Ovary (tissue), 9 donors: ENCODE measurements around the gene EPC2. TPM values are rescaled to one million over a fixed set of nuclear protein-coding genes. Genes with fewer than 3 reads are reported as not detected.
A peak's percentile ranks its signal among the peaks of the same experiment; 100 is the strongest.

Experiments used
- DNase-seq, 5 donors: peaks; one replicate each; pipeline ENCODE4 v3.0.0-alpha.2; 2019 to 2020
- H3K27ac ChIP-seq, 2 donors: fragments of 200-600 bp; one replicate each; pipeline versions ENCODE4 v1.5.1 to v1.8.0; 2019 to 2022
- H3K27me3 ChIP-seq: fragments of 200-600 bp; one replicate; pipeline ENCODE4 v1.8.0; 2022
- H3K36me3 ChIP-seq: fragments of 200-600 bp; sonication (generic); one replicate; pipeline ENCODE4 v1.5.1; 2019
- H3K4me1 ChIP-seq: one replicate; pipeline ENCODE4 v1.8.1; 2013; ENCODE audit warnings: mild to moderate bottlenecking, moderate library complexity; ENCODE audit not compliant: insufficient read depth
- H3K4me3 ChIP-seq: fragments of 200-600 bp; sonication (generic); one replicate; pipeline ENCODE4 v1.5.1; 2017
- H3K9me3 ChIP-seq, 2 donors: fragments of 200-600 bp in 1 of 2; sonication (generic) in 1 of 2; one replicate each; pipeline versions ENCODE4 v1.5.1 to v1.8.1; 2013 to 2019; ENCODE audit warnings: mild to moderate bottlenecking in 1 of 2, moderate library complexity in 1 of 2
- EP300 ChIP-seq: sonication (generic); formaldehyde crosslinking; IDR thresholded peaks from one replicate; pipeline ENCODE4 v1.6.1; 2017; ENCODE audit warnings: antibody characterized with exemption
- POLR2A ChIP-seq: fragments of 450-650 bp; IDR thresholded peaks from one replicate; pipeline ENCODE4 v1.6.1; 2017; ENCODE audit warnings: antibody characterized with exemption, mild to moderate bottlenecking, moderate library complexity
- WGBS, 3 donors: extraction: QIAGEN DNeasy Blood & Tissue Kit in 1 of 3; methylation state at CpG; one replicate each; pipeline versions ENCODE4 v1.1.5 to v1.1.7; 2013 to 2017; 5-methylcytosine and 5-hydroxymethylcytosine counted together
- intact Hi-C, 4 donors: fragments of 100-400 bp; cut with DNase I; formaldehyde crosslinking; loops; one replicate each; pipeline versions ENCODE4 v1.11.0 to v1.15.1; 2022 to 2023
- polyA plus RNA-seq, 2 donors: library from polyadenylated mRNA; stranded (reverse); fragments of 200-250 nt in 1 of 2; fragments of 350-450 nt in 1 of 2; fragmentation: Illumina TruSeq in 1 of 2; extraction: RNeasy Lipid Tissue Mini Kit (QIAGEN cat#74804) in 1 of 2; gene quantifications; one replicate each; pipeline ENCODE4 v1.2.3, GENCODE V29; 2013 to 2014
- total RNA-seq, 7 donors: library from RNA; depleted of rRNA in 2 of 7; stranded (reverse); fragments of >200 nt in 2 of 7; fragmentation: NEBNext Ultra II Directional in 3 of 7; extraction: Animal tissue kit (Norgen Biotek cat#: 25700) in 3 of 7; gene quantifications; one replicate each; pipeline versions ENCODE4 v1.1.0 to v1.2.4, GENCODE V29; 2016 to 2023
- TF ChIP-seq, protein P1 (sequence below), 3 donors: fragments of 450-650 bp in 2 of 3; fragments of 200-600 bp in 1 of 3; IDR thresholded peaks; one replicate each; pipeline versions ENCODE4 v1.5.1 to v1.8.0; 2016 to 2022; ENCODE audit warnings: antibody characterized with exemption in 3 of 3, mild to moderate bottlenecking in 1 of 3
- donor health status: DM: no; HTN: no; CAD: no; lungs with moderate emphysema.
- donor health status: DM: no; HTN: no; CAD: no.
- donor health status: Bipolar disorder and iron deficiency.
- donor health status: DM: yes; HTN: yes; CAD: no.
- donor health status: DM: no; HTN: no; CAD: no.
- donor health status: DM: yes; HTN: yes; CAD: no.

The EPC2 gene
- total and polyA plus RNA-seq, 9 donors = 25.7 to 53.4 (median 35.2) TPM

GRCh38 chr2:148719195-148719749 is 74.7 kb downstream of the EPC2 start:
- Histone ChIP-seq H3K4me3 (no peak overlapping the region), H3K36me3 (no peaks in the 10 kb centered on the region), H3K27me3 (no peaks in the 10 kb centered on the region), H3K4me1 (peaks cover 11% of the 10 kb centered on the region), H3K27ac (no peak overlapping the region), H3K9me3 (no peaks in the 10 kb centered on the region)
- TF ChIP-seq POLR2A (no peak), EP300 (no peak)
- TF ChIP-seq, protein P1, sequence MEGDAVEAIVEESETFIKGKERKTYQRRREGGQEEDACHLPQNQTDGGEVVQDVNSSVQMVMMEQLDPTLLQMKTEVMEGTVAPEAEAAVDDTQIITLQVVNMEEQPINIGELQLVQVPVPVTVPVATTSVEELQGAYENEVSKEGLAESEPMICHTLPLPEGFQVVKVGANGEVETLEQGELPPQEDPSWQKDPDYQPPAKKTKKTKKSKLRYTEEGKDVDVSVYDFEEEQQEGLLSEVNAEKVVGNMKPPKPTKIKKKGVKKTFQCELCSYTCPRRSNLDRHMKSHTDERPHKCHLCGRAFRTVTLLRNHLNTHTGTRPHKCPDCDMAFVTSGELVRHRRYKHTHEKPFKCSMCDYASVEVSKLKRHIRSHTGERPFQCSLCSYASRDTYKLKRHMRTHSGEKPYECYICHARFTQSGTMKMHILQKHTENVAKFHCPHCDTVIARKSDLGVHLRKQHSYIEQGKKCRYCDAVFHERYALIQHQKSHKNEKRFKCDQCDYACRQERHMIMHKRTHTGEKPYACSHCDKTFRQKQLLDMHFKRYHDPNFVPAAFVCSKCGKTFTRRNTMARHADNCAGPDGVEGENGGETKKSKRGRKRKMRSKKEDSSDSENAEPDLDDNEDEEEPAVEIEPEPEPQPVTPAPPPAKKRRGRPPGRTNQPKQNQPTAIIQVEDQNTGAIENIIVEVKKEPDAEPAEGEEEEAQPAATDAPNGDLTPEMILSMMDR (IDR thresholded peaks at IDR 0.05) = no peak
- WGBS, 3 donors = 94 to 97% (median 97%) methylated on average over 6 of the region's 6 CpGs
- intact Hi-C loops = no loop called here
- no peak for DNase-seq

DNA sequence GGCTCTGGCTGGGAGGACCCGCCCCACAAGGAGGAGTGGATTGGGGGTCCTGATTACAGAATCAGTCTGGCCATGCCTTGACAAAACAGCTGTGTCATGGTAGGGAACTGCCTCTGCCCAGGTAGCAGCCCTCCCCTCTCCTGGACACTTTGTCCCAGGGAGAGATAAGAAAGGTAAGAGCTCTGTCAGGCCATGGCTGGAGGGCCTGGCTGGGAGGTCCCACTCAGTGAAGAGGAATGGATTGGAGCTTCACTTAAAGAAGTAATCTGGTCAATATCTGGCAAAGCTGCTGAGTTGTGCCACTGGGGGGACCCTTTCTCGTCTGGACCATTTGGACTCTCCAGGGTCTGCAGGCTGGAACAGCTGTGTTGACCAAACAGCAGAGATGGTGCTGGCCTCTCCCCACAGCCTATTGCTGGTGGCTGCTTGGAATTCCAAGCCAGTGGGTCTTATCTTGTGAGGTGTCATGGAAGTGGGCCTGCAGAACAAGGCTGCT is 75.4 kb downstream of the EPC2 start:
- no peaks in the 10 kb centered on the region for H3K27me3 ChIP-seq
- no peak for DNase-seq
- H3K4me3 ChIP-seq = no peak overlapping the region
- H3K27ac ChIP-seq = no peak overlapping the region
- H3K9me3 ChIP-seq = no peaks in the 10 kb centered on the region
- peaks cover 11% of the 10 kb centered on the region for H3K4me1 ChIP-seq
- intact Hi-C loops = no loop called here
- 50 to 52% (median 50%) methylated on average over 2 of the region's 2 CpGs for WGBS, 3 donors
- H3K36me3 ChIP-seq = no peaks in the 10 kb centered on the region
- TF ChIP-seq POLR2A = no peak
- TF ChIP-seq, protein P1 (IDR thresholded peaks at IDR 0.05) = no peak
- TF ChIP-seq EP300 = no peak

- no peak overlapping the region for H3K27ac ChIP-seq
- peak overlapping the region; percentile 8 for H3K4me3 ChIP-seq
- H3K4me1 ChIP-seq = peaks cover 11% of the 10 kb centered on the region
- intact Hi-C loops = no loop called here
- no peaks in the 10 kb centered on the region for H3K27me3 ChIP-seq
- TF ChIP-seq, protein P1 (IDR thresholded peaks at IDR 0.05) = no peak
- TF ChIP-seq EP300 = no peak
- TF ChIP-seq POLR2A = no peak
- no peaks in the 10 kb centered on the region for H3K9me3 ChIP-seq
- peak; percentile 21 to 55 (median 25) for DNase-seq
- 26 to 30% (median 29%) methylated on average over 20 of the region's 20 CpGs for WGBS, 3 donors
- H3K36me3 ChIP-seq = no peaks in the 10 kb centered on the region
Observed at GRCh38 chr2:148720501-148721001, 76.0 kb downstream of the EPC2 start.

DNA sequence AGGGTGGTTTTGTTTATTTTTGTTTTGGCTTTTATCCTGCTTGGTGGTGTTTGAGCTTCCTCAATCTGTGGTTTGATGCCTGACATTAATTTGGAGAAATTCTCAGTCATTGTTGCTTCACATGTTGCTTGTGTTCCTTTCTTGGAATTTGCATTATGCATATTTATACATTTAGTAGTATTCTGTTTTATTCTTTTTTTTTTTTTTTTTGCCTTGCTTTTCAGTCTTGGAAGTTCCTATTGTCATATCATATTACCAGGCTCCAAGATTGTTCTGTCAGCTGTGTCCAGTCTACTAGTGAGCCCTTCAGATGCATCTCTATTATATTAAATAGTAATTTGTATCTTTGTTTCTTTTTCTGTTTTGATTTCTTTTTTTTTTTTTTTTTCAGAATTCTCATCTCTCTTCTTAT is 77.0 kb downstream of the EPC2 start:
- no peak for TF ChIP-seq EP300
- TF ChIP-seq POLR2A = no peak
- TF ChIP-seq, protein P1 (IDR thresholded peaks at IDR 0.05) = no peak
- H3K27ac ChIP-seq = no peak overlapping the region
- no peak overlapping the region for H3K4me3 ChIP-seq
- no peaks in the 10 kb centered on the region for H3K36me3 ChIP-seq
- no peaks in the 10 kb centered on the region for H3K9me3 ChIP-seq
- DNase-seq = no peak
- intact Hi-C loops = no loop called here
- peaks cover 11% of the 10 kb centered on the region for H3K4me1 ChIP-seq
- no peaks in the 10 kb centered on the region for H3K27me3 ChIP-seq
